ENCODE measurements around the gene ARHGEF16.
A peak's percentile ranks its signal among the peaks of the same experiment; 100 is the strongest.

Gene ARHGEF16

GRCh38 chr1:3423245-3423829, 31.1 kb upstream of the ARHGEF16 start:
- no peak for DNase-seq

- no peak for DNase-seq
Observed at GRCh38 chr1:3423896-3424611, 30.4 kb upstream of the ARHGEF16 start.

- DNase-seq = no peak
Observed at GRCh38 chr1:3425486-3426215, 28.8 kb upstream of the ARHGEF16 start.

- no peak for DNase-seq
Observed at GRCh38 chr1:3426956-3427535, 27.4 kb upstream of the ARHGEF16 start.

- no peak for DNase-seq
Observed at GRCh38 chr1:3427711-3428704, 26.5 kb upstream of the ARHGEF16 start.

- DNase-seq = no peak
Observed at GRCh38 chr1:3428899-3429298, 25.6 kb upstream of the ARHGEF16 start.

- no peak for DNase-seq
Observed at GRCh38 chr1:3429320-3429719, 25.1 kb upstream of the ARHGEF16 start.

- no peak for DNase-seq
Observed at GRCh38 chr1:3429766-3430165, 24.7 kb upstream of the ARHGEF16 start.

- no peak for DNase-seq
Observed at GRCh38 chr1:3430406-3430805, 24.1 kb upstream of the ARHGEF16 start.

GRCh38 chr1:3430820-3431219, 23.6 kb upstream of the ARHGEF16 start:
- no peak for DNase-seq

- peak; percentile 68 for DNase-seq
Observed at GRCh38 chr1:3431266-3431665, 23.2 kb upstream of the ARHGEF16 start.

GRCh38 chr1:3431686-3432085, 22.8 kb upstream of the ARHGEF16 start:
- no peak for DNase-seq

GRCh38 chr1:3432306-3432705, 22.2 kb upstream of the ARHGEF16 start:
- peak; percentile 69 for DNase-seq

GRCh38 chr1:3433076-3433475, 21.4 kb upstream of the ARHGEF16 start:
- no peak for DNase-seq

- no peak for DNase-seq
Observed at GRCh38 chr1:3433596-3434320, 20.7 kb upstream of the ARHGEF16 start.

- no peak for DNase-seq
Observed at GRCh38 chr1:3434406-3435110, 19.9 kb upstream of the ARHGEF16 start.

- DNase-seq = no peak
Observed at GRCh38 chr1:3435666-3436065, 18.8 kb upstream of the ARHGEF16 start.

- DNase-seq = no peak
Observed at GRCh38 chr1:3436451-3436850, 18.0 kb upstream of the ARHGEF16 start.

GRCh38 chr1:3436901-3437300, 17.6 kb upstream of the ARHGEF16 start:
- no peak for DNase-seq

- no peak for DNase-seq
Observed at GRCh38 chr1:3438661-3439180, 15.7 kb upstream of the ARHGEF16 start.

Measured in islet precursor cell (in vitro differentiated cells).